Testis (tissue), 2 donors: ENCODE results near the gene HPN.

Experiments
- CTCF ChIP-seq, 3 experiments: fragments of 450-650 bp in 2 of 3; fragments of 200-600 bp in 1 of 3; sonication (generic) in 1 of 3; IDR thresholded peaks; one replicate each; pipeline ENCODE4 v1.5.1; 2016 to 2019; ENCODE audit warnings: antibody characterized with exemption in 3 of 3, mild to moderate bottlenecking in 2 of 3, moderate library complexity in 1 of 3
- POLR2A ChIP-seq: fragments of 450-650 bp; IDR thresholded peaks from one replicate; pipeline ENCODE4 v1.6.1; 2017; ENCODE audit warnings: antibody characterized with exemption, mild to moderate bottlenecking, moderate library complexity

GRCh38 chr19:35084509-35084762 lies 42.9 kb downstream of the HPN start:
- TF ChIP-seq CTCF (IDR thresholded peaks at IDR 0.05), result no peak
- no peak for TF ChIP-seq POLR2A
